ENCODE measurements around the gene KLHL17.
A peak's percentile ranks its signal among the peaks of the same experiment; 100 is the strongest.

KLHL17 gene

DNA sequence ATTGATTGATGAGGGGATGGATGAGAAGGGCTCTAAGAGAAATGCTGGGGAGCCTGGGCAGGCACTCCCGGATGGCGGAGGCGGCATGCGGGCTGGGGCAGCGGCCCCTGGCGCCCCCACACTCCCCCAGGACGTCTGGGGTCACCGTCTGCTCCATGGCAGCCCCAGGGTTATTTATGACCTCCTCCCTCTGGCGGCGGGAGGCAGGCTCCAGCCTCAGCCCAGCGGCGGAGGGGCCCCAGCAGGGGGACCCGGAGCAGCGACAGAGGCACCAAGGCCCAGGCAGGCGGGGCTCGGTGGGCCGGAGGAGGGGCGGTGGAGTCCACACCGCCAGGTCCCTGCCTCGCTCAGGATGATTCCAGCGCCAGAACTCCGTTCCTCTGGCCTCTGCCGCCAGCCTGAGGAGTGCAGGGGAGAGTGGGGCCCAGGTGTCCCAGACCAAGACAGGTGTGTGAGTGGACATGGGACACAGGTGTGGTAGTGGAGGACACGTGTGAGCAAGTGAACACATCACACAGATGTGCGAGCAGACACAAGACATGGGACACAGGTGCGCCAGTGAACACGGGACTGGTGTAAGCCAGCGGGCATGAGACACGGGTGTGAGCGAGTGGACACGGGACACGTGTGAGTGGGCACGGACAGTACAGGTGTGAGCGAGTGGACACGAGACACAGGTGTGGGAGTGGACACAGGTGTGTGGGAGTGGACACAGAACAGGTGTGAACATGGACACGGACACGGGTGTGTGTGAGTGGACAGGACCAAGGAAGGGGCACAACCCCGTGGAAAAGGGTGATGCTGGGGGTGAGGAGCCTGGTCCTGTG is 39.2 kb upstream of the KLHL17 start:
- Mint-ChIP-seq H3K4me3 (peak overlapping the region; percentile 75), H3K36me3 (ENCODE audit: low read depth) (peaks cover 5% of the 10 kb centered on the region), H3K27ac (peak overlapping the region; percentile 73), H3K4me1 (peaks cover 66% of the 10 kb centered on the region), H3K9me3 (no peaks in the 10 kb centered on the region), H3K27me3 (ENCODE audit: low read depth, poor library complexity) (peaks cover 52% of the 10 kb centered on the region)
- peak; percentile 88 for DNase-seq
- TF ChIP-seq, protein P1, sequence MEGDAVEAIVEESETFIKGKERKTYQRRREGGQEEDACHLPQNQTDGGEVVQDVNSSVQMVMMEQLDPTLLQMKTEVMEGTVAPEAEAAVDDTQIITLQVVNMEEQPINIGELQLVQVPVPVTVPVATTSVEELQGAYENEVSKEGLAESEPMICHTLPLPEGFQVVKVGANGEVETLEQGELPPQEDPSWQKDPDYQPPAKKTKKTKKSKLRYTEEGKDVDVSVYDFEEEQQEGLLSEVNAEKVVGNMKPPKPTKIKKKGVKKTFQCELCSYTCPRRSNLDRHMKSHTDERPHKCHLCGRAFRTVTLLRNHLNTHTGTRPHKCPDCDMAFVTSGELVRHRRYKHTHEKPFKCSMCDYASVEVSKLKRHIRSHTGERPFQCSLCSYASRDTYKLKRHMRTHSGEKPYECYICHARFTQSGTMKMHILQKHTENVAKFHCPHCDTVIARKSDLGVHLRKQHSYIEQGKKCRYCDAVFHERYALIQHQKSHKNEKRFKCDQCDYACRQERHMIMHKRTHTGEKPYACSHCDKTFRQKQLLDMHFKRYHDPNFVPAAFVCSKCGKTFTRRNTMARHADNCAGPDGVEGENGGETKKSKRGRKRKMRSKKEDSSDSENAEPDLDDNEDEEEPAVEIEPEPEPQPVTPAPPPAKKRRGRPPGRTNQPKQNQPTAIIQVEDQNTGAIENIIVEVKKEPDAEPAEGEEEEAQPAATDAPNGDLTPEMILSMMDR (IDR thresholded peaks at IDR 0.05): peak; percentile 23

DNA sequence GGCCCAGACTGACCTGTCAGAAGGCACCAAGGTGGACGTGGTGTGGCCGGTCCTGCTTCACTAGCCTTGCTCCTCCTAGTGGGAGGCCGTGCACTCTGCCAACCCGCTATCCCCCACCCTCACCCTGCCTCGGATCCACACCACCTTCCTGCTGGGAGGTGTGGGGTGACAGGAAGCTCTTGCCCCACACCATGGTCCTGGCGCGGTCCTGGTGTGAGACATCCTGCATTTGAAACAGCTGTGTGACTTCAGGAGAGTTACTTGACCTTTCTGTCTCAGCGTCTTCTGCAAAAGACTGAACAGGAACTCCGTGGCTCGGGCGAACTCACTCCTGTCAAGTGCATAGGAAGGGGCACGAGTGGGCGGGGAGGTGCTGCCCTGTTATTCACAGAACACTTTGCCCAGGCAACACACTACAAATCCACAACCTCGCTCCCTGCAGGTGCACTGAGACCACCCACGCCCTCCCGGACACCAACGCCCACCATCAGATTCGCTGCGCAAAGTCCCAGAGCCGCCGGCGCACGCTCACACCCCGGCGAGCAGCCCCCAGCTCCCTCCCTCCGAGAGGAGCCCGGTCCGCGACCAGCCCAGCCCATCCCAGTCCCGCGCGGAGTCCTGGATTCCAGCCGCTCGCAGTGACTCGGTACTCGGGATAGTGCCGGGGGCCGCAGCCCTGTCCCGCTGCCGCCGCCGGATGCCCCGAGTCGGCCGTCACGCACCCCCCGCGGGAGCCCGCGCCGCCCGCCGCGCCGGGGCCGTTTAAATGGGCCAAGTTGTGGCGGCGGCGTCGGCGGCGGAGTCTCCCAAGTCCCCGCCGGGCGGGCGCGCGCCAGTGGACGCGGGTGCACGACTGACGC is 37.0 kb upstream of the KLHL17 start, which contains the start of gene SAMD11:
TSS of gene SAMD11 (plus strand) at position 793 of the 860 bp plus-strand sequence. CDS start 509 bp downstream, outside the sequence.
- DNase-seq: peak; percentile 94
- TF ChIP-seq, protein P1 (IDR thresholded peaks at IDR 0.05): no peak
- H3K27ac Mint-ChIP-seq: no peak within 1 kb of the TSS

DNA sequence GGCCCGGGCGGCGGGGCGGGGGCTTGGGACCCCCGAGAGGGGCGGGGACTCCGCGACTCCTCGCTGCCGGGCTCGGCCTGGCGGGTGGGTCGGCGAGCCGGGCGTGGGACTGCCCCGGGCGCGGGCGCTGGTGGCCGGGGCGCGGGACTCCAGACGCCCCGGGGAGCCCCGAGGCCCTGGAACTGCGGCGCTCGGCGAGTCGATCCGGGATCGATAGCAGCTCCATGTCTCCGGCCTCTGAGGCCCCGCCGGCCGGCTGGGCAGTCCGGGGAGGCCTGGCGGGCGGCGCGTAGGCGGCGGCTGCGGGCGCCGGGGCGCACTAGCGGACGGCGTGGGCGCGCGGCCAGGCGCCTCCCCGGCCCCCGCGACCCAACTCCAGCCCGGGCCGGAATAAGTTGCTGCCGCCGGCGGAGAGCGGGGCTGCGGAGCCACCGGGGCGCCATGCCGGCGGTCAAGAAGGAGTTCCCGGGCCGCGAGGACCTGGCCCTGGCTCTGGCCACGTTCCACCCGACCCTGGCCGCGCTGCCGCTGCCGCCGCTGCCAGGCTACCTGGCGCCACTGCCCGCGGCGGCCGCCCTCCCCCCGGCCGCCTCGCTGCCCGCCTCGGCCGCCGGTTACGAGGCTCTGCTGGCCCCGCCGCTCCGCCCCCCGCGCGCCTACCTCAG is 36.3 kb upstream of the KLHL17 start:
- Mint-ChIP-seq H3K4me3 (peak overlapping the region; percentile 78), H3K27ac (no peak overlapping the region), H3K27me3 (ENCODE audit: low read depth, poor library complexity) (peaks cover 62% of the 10 kb centered on the region), H3K4me1 (peaks cover 54% of the 10 kb centered on the region), H3K36me3 (ENCODE audit: low read depth) (peaks cover 16% of the 10 kb centered on the region), H3K9me3 (no peaks in the 10 kb centered on the region)
- DNase-seq: no peak
- TF ChIP-seq, protein P1 (IDR thresholded peaks at IDR 0.05): no peak

More for the DNA sequence above, 37.0 kb upstream of the KLHL17 start, which contains the start of gene SAMD11:
- peaks cover 53% of the 10 kb centered on the region for H3K4me1 Mint-ChIP-seq
- H3K9me3 Mint-ChIP-seq: no peaks in the 10 kb centered on the region
- peak within 1 kb of the TSS; percentile 80 for H3K4me3 Mint-ChIP-seq
- H3K36me3 Mint-ChIP-seq (ENCODE audit: low read depth): peaks cover 11% of the 10 kb centered on the region
- H3K27me3 Mint-ChIP-seq (ENCODE audit: low read depth, poor library complexity): peaks cover 58% of the 10 kb centered on the region

DNA sequence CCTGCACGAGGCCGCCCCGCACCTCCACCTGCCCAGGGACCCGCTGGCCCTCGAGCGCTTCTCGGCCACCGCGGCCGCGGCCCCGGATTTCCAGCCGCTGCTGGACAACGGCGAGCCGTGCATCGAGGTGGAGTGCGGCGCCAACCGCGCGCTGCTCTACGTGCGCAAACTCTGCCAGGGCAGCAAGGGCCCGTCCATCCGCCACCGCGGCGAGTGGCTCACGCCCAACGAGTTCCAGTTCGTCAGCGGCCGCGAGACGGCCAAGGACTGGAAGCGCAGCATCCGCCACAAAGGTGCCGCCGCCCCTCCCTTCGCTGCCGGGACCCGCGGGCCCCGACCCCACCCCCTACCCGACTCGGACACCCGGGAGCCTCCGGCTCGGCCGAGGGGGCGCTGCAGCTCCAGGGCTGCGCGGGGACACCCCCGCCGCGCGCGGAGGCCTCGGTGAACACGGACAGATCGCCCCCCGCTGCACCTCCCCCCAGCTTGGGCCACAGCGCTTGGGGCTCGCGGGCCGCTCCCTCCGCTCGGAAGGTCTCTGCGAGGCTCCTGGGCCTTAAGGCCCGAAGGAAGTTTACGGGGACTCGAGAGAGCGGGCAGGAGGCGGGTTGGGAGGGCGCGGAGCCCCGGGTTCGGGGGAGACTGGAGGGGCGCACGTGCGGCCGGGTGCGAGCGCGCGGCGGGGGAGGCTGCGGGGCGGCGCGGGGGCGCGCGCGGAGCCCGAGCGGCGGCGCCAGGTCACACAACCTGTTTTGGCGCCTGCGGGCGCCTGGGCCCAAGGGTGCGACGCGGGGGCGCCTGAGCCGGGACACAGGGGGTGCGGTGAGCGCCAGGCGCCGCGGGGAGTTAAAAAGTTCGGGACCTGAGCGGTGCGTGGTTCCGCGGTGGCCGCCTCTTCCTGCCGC is 35.5 kb upstream of the KLHL17 start:
- DNase-seq: peak; percentile 72
- Mint-ChIP-seq H3K4me3 (peak overlapping the region; percentile 78), H3K36me3 (ENCODE audit: low read depth) (peaks cover 20% of the 10 kb centered on the region), H3K27me3 (ENCODE audit: low read depth, poor library complexity) (peaks cover 67% of the 10 kb centered on the region), H3K27ac (no peak overlapping the region), H3K4me1 (peaks cover 54% of the 10 kb centered on the region), H3K9me3 (no peaks in the 10 kb centered on the region)
- TF ChIP-seq, protein P1 (IDR thresholded peaks at IDR 0.05): no peak

Measured in nephron progenitor cell (in vitro differentiated cells).